Retinal pigment epithelial cell (primary cell): ENCODE results near the gene EHHADH.

Experiments
- DNase-seq: peaks from one replicate; pipeline ENCODE4 v3.0.0-alpha.2; 2010; ENCODE audit warnings: low read depth
- H3K4me3 ChIP-seq: 2 replicates; pipeline ENCODE4 v1.5.1; 2011; ENCODE audit warnings: mild to moderate bottlenecking, low read length, control low read depth, moderate library complexity
- TF ChIP-seq, protein P1 (sequence below): conservative IDR thresholded peaks from 2 replicates; pipeline ENCODE4 v1.5.1; 2011; ENCODE audit warnings: low read depth, low read length, control low read depth, inconsistent platforms

The EHHADH gene

DNA sequence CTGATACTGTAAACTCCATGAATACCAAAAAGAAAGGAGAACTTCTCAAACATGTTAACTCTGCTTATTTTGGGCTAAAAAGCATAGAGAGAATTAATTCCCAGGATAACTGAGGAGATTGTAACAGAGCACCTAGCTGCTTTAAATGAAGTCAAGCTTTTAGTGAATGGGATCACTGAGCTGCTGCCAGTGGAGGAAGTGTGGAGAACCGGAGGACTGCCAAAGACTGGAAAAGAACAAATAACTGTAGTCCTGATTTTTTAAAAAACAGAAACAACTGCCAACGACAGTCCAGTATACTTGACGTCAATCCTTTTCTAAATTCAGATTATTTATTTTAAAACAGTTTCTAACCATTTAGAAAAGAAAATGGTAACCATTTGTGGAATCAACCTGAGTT is 104.3 kb downstream of the EHHADH start:
- no peak overlapping the region for H3K4me3 ChIP-seq
- no peak for DNase-seq
- TF ChIP-seq, protein P1, sequence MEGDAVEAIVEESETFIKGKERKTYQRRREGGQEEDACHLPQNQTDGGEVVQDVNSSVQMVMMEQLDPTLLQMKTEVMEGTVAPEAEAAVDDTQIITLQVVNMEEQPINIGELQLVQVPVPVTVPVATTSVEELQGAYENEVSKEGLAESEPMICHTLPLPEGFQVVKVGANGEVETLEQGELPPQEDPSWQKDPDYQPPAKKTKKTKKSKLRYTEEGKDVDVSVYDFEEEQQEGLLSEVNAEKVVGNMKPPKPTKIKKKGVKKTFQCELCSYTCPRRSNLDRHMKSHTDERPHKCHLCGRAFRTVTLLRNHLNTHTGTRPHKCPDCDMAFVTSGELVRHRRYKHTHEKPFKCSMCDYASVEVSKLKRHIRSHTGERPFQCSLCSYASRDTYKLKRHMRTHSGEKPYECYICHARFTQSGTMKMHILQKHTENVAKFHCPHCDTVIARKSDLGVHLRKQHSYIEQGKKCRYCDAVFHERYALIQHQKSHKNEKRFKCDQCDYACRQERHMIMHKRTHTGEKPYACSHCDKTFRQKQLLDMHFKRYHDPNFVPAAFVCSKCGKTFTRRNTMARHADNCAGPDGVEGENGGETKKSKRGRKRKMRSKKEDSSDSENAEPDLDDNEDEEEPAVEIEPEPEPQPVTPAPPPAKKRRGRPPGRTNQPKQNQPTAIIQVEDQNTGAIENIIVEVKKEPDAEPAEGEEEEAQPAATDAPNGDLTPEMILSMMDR, result no peak

DNA sequence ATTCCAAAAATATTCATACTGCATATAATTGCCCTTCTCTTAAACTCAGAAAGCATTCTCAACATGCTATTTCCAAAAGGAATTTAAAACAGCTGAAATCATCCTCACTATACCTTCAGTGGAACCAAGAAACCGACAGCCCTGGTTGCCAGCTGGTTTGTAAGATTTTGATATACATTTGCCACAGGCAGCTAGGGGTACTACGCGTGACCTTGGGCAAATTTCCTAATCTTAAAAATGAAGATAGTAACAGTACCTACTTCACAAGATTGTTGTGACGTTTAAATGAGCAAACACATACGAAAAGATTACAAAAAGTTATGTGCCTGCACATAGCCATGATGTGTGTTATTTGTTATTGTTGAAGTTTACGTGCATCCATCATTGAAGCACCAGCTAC is 108.3 kb downstream of the EHHADH start:
- DNase-seq, result no peak
- TF ChIP-seq, protein P1, result no peak
- no peak overlapping the region for H3K4me3 ChIP-seq

DNA sequence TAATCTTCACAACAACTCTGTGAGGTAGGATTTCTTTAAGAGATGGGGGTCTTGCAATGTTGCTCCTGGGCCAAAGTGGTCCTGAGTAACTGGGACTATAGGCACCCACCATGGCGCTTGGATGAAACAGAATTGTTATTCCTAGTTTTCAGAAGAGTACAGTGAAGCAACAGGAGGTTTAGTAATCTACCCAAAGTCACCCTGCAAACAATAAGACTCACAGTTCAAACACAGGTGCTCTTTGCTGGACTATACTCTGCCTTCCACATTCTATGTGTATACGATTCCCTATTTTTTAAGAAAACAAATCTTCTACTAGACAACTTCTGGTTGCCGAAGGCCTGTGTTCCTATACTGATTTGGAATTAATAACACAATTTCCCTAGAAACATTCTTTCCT is 109.1 kb downstream of the EHHADH start:
- TF ChIP-seq, protein P1, result no peak
- no peak for DNase-seq
- no peak overlapping the region for H3K4me3 ChIP-seq
